ENCODE results near the gene AOAH.
"Not testable (repeated sequence)": the region's sequence is repeated elsewhere in the genome, so short reads cannot be mapped to it uniquely, and the experiment has no call there.

AOAH gene

DNA sequence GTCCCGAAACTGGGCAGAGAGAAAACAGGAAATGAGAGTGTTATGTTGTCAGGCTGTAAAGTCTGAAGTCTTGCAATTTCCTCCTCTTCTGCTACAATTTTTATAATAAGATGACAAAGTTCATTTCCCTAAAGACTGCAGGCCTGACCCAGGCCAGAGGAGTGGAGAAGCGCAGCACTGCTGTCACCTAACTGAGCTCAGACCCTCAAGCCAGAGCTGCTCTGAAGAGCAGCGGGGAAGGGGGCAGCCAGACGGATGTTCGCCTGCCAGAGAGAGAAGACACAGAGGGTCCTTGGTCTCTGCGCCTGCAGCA, 12.6 kb upstream of the AOAH start:
- DNase-seq, result no peak

DNA sequence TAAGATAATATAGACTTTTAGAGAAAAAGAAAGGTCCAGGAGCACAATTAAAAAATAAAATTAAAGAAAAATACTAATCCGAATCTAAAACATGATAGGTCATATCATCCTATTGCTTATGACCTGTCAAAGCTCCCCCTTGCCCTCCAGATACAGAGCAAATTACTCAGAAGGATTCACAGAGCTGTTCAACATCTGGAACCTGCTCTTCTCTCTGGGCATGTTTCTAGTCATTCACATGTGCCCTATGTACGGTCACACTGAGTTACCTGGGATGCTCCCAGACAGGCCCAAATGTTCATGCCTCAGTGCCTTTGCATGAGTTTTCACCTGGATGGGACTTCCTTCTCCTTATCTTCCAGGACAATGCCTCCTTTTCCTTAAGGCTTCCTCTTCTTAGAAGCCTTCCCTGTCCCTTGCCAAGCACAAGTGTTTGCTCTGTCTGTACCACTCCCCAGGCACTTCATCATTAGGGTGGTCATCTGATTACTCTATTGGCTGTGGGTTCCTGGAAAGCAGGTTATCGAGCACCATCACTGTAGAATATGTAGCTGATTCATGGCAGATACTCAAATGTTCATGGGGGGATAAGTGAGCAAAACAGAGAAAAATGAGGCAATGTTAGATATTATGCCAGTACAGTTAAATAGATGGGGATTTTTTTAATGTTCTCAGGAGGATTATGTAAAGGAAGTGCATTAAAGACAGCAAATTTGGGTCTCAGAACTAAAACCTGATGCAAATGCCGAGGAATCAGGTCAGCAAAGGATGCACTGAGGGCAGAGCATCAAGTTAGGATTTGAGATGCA, 12.0 kb upstream of the AOAH start:
- no peak for DNase-seq

DNA sequence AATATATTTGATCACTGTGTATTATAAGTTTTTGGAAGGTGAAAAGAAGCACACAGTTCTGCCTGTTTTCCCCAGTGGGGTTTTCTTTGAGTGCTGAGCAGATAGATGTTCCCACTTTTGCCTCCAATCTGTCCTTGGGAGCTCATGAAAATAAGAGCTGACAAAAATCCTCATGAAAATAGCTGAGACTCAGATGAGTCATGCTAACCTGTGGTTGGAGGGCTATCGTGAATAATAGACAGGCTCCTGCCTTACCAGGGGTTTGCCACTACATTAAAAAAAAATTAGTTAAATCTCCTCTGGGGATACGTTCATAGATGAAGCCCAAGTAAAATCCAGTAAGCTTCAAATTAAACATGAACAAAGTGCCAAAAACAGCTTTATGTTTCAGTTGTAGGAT, 10.9 kb upstream of the AOAH start:
- DNase-seq, result no peak

- DNase-seq, result no peak
Measured at GRCh38 chr7:36734731-36735130, 10.4 kb upstream of the AOAH start.

DNA sequence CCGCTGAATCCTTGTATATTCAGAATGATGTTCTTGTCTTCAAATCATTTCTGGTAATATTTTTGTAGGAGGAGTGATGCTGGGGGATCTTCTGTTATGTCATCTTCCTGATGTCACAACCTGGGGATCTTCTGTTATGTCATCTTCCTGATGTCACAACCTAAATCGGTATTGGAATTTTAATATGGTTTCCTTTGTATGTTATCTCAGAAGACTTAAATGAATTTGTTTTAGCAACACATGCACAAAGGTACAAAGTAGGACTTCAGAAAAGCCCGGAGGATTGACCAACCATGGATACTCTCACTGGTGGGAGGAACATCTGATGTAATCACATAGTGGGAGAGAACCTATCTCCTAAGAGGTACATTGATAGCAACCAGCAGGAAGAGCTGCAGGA, 9.1 kb upstream of the AOAH start:
- DNase-seq, result no peak

DNA sequence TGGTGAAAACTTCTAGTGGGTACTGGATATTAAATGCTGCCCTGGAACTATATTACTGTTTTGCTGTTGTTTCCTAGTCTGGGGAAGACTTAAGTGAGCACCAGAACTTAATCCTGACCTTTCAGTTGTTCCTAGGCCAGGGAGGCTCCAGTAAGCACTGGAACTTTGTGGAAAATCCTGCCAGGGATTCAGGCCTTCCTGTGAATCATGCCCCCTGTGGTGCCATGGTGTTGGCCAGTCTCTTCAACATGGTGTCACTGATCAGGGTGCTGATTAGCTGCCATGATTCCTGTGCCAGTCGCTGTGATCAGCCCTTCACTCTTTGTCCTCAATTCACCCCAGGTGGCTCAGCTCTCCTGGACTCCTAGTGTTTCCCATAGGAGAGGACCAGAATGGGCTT, 8.5 kb upstream of the AOAH start:
- DNase-seq, result no peak

DNA sequence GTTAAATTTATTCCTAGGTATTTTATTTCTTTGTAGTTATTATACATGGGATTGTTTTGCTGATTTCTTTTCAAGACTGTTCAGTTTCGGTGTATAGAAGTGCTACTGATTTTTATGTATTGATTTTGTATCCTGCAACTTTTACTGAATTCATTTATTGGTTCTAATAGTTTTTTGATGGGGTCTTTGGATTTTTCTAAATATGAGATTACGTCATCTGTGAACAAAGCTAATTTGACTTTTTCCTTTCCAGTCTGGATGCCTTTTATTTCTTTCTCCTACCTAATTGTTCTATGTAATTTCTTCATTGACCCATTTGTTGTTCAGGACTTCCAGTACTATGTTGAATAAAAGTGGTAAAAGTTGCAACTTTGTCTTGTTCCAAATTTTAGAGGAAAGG, 5.8 kb upstream of the AOAH start:
- DNase-seq, result no peak

DNA sequence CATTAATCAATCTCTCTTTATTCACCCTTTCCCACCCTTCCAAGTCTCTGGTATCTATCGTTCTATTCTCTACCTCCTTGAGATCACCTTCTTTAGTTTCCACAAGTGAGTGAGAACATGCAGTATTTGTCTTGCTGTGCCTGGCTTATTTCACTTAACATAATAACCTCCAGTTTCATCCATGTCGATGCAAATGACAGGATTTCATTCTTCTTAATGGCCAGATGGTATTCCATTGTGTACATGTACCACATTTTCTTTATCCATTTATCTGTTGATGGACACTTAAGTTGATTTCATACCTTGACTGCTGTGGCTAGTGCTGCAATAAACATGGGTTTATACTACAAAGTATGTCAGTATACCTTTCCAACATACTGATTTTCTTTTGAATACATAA, 3.8 kb upstream of the AOAH start:
- DNase-seq, result no peak

GRCh38 chr7:36726806-36727503, 2.7 kb upstream of the AOAH start:
- DNase-seq, result no peak

DNA sequence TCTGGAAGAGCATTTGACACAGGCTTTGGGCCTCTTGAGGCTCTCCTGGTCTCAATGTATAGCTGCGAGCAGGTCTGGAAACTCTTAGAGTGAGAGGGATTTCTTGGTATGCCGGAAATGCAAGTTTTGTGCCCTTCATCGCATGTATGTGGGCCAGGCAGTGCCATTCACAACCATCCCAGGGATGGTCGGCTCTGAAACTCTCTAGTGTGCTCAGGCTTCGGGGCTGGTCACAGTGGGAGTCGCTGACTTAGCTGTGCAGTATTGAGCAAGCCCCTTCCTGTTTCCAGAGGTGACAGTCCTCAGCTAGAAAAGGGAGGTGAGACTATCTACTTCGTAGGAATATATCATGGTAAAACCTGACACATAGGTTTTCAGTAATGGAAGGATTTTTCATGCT, 2.0 kb upstream of the AOAH start:
- no peak for DNase-seq

DNA sequence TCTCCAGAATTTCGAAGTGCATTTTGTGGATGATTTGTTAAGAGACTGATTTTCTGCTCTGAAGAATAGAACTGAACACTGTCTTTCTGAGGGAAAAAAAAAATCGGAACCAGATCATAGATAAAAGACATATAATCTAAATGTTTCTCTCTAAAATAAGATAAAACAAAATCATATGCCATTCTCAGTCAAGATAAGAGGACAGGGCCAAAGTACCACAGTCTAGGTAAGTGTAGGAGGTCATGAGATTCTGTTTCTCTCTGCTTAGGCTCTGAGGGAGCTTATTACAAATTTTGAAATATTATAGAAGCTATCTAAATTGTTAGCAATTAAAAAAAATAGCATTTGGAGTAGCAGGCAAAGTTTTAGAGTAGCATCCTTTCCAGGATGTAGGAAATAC, 702 bp upstream of the AOAH start:
- no peak for DNase-seq

- DNase-seq, result no peak
Measured at GRCh38 chr7:36723291-36723690, 1.0 kb downstream of the AOAH start.

GRCh38 chr7:36719083-36719632, 5.1 kb downstream of the AOAH start:
- DNase-seq, result no peak

- no peak for DNase-seq
Measured at GRCh38 chr7:36717586-36717985, 6.7 kb downstream of the AOAH start.

DNA sequence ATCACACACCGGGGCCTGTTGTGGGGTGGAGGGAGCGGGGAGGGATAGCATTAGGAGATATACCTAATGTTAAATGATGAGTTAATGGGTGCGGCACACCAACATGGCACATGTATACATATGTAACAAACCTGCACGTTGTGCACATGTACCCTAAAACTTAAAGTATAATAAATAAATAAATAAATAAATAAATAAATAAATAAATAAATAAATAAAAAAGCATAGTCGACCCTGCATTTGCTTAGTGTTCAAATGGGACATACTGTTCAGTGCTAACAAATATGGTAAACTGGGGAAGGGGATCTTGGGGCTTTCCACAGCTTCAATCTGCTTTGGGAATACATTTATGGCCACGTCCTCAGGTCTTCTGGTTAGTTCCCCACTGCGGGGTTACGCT, 7.5 kb downstream of the AOAH start:
- not testable (repeated sequence) for DNase-seq

DNA sequence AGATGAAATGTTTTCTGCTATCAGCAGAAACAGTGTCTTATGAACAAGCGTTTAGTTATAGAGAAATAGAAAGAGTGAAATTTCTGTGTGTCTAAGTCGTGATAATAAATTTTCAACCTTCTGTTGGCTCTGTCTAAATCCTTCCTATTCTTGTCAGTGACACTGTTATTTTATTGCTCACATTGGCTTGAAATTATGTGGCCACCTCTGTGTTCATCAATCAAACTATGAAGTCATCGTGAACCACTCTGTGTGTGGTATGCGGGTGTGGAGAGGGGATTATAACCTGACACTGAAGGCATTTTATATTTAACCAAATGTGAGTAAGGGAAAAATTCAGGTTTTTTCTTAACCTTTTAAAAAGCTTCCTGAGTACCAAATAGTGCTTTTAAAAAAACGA, 12.3 kb downstream of the AOAH start:
- DNase-seq, result no peak

DNA sequence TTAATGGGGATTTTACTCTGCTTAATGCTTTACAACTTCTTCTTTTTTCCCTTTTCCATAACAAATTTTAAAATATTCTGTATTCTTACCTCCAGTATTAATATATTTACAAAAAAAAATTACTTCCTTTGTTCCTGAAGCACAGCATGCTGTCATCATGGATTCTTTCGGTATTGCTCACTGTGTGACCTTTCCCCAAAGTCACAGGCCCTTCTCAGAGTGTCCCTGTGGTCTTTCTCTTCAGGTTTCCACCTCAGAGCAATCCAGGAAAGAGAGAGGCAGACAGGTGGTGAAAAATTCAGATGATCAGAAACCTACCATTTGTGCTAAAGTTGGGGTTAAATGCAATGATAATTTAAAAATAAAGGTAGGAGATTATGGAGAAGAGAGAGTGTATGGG, 13.0 kb downstream of the AOAH start:
- no peak for DNase-seq

DNA sequence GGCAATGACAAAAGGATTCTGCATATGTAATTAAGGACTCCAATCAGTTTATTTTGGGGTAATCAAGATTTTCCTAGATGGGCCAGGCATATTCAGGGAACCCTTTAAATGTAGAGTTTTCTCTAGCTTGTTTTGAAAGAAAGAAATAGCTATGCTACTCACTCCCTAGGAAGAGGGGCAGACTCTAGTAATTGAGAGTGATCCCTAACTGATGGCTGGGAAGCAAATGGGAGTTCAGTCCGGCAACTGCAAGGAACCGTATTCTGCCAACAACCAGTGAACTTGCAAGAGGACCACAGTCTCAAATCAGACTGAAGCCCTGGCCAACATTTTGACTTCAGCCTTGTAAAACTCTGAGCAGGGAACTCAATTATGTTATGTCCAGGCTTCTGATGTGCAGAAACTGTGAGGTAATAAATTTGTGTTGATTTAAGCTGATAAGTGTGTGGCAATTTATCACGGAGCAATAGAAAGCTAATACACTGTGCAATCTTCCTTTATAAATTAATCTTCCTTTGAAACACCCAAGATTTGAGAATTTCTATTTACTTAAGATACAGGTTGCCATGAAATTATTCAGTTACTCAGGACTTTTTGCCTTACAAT, 14.0 kb downstream of the AOAH start:
- no peak for DNase-seq

GRCh38 chr7:36708767-36709166, 15.5 kb downstream of the AOAH start:
- DNase-seq, result no peak

- no peak for DNase-seq
Measured at GRCh38 chr7:36707898-36708297, 16.4 kb downstream of the AOAH start.

GRCh38 chr7:36707465-36707864, 16.8 kb downstream of the AOAH start:
- no peak for DNase-seq

DNA sequence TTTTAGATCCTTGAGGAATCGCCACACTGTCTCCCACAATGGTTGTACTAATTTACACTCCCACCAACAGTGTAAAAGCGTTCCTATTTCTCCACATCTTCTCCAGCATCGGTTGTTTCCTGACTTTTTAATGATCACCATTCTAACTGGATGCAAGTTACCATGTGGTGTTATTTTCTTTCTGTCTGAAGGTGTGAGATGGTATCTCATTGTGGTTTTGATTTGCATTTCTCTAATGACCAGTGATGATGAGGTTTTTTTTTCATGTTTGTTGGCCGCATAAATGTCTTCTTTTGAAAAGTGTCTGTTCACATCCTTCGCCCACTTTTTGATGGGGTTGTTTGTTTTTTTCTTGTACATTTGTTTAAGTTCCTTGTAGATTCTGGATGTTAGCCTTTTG, 20.4 kb downstream of the AOAH start:
- DNase-seq, result not testable (repeated sequence)

- no peak for DNase-seq
Measured at GRCh38 chr7:36692456-36692855, 31.8 kb downstream of the AOAH start.

GRCh38 chr7:36691983-36692382, 32.3 kb downstream of the AOAH start:
- no peak for DNase-seq
